GM12878 (cell line): ENCODE data around the gene MMRN1.

ENCODE experiments used
- EP300 ChIP-seq, 2 experiments: fragments of 150-350 bp in 1 of 2; IDR thresholded peaks; 2 replicates each; pipeline ENCODE4 v1.6.1; 2011 to 2012; ENCODE audit warnings: low read depth in 2 of 2, low read length in 2 of 2, borderline replicate concordance in 1 of 2, improper control_type of control experiment in 1 of 2, inconsistent platforms in 1 of 2; ENCODE audit not compliant: control insufficient read depth in 1 of 2
- ESRRA ChIP-seq: IDR thresholded peaks from 2 replicates; pipeline ENCODE4 v1.6.1; 2012; ENCODE audit warnings: mild to moderate bottlenecking, low read length, improper control_type of control experiment
- EZH2 ChIP-seq: IDR thresholded peaks from 2 replicates; pipeline ENCODE4 v1.6.1; 2012; ENCODE audit warnings: low read depth, mild to moderate bottlenecking, control low read depth, inconsistent platforms, low read length, borderline replicate concordance; ENCODE audit not compliant: control insufficient read depth
- FOS ChIP-seq: IDR thresholded peaks from 3 replicates; pipeline ENCODE4 v1.6.1; 2011; ENCODE audit warnings: borderline replicate concordance; ENCODE audit not compliant: insufficient read length; ENCODE audit errors: extremely low read depth
- NR2C2 ChIP-seq: IDR thresholded peaks from 2 replicates; pipeline ENCODE4 v1.6.1; 2011; ENCODE audit warnings: borderline replicate concordance, low read depth; ENCODE audit not compliant: control insufficient read depth, insufficient read length
- POLR2A ChIP-seq: IDR thresholded peaks from 2 replicates; pipeline ENCODE4 v1.6.1; 2011; ENCODE audit warnings: low read depth, mild to moderate bottlenecking, low read length
- POLR2AphosphoS5 ChIP-seq: IDR thresholded peaks from 2 replicates; pipeline ENCODE4 v1.6.1; 2011; ENCODE audit warnings: mild to moderate bottlenecking, low read length, inconsistent platforms
- RBBP5 ChIP-seq: fragments of 200-600 bp; sonication (generic); conservative IDR thresholded peaks from 2 replicates; pipeline ENCODE4 v1.6.1; 2016
- TAF1 ChIP-seq: IDR thresholded peaks from 2 replicates; pipeline ENCODE4 v1.6.1; 2011; ENCODE audit warnings: mild to moderate bottlenecking, low read depth, low read length, borderline replicate concordance
- YY1 ChIP-seq: IDR thresholded peaks from 2 replicates; pipeline ENCODE4 v1.6.1; 2011; ENCODE audit warnings: low read depth, mild to moderate bottlenecking, low read length
- TF ChIP-seq, protein P1 (sequence below), 3 experiments: IDR thresholded peaks in 2 of 3; conservative IDR thresholded peaks in 1 of 3; 2 replicates each; pipeline ENCODE4 v1.5.1; 2011; ENCODE audit warnings: low read depth in 3 of 3, low read length in 3 of 3, mild to moderate bottlenecking in 3 of 3, control low read depth in 2 of 3, moderate library complexity in 2 of 3, inconsistent platforms in 1 of 3, mixed read lengths in 1 of 3; ENCODE audit not compliant: control insufficient read depth in 2 of 3, insufficient read depth in 1 of 3; ENCODE audit errors: extremely low read depth in 1 of 3
- TF ChIP-seq, protein P2 (sequence below): IDR thresholded peaks from 2 replicates; pipeline ENCODE4 v1.6.1; 2012; ENCODE audit warnings: mild to moderate bottlenecking, low read depth, low read length
- TF ChIP-seq, protein P3 (sequence below): fragments of 450-650 bp; IDR thresholded peaks from 2 replicates; pipeline ENCODE4 v1.6.1; 2017; ENCODE audit warnings: antibody characterized with exemption, mild to moderate bottlenecking, moderate library complexity
- TF ChIP-seq, protein P4 (sequence below): fragments of 450-650 bp; IDR thresholded peaks from 2 replicates; pipeline ENCODE4 v1.6.1; 2016; ENCODE audit warnings: mild to moderate bottlenecking

DNA sequence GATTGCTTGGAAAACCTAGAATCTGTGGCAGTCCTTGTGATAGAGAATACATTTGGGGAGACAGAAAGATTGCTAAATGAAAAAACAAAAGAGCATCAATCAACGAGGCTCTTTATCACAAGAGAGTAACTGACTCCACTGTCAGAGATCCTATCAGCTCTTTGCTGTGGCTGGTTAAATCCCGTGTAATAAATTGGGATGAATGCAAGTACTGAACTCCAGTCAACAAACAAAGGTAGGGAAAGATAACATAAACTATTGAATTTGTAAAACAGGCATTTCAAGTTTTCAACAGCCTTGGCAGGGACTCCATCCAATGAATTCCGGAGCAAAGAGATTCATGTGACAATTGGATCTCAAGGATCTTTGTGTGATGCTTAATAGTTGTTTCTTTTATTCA is 21.3 kb downstream of the MMRN1 start:
- TF ChIP-seq, protein P1, sequence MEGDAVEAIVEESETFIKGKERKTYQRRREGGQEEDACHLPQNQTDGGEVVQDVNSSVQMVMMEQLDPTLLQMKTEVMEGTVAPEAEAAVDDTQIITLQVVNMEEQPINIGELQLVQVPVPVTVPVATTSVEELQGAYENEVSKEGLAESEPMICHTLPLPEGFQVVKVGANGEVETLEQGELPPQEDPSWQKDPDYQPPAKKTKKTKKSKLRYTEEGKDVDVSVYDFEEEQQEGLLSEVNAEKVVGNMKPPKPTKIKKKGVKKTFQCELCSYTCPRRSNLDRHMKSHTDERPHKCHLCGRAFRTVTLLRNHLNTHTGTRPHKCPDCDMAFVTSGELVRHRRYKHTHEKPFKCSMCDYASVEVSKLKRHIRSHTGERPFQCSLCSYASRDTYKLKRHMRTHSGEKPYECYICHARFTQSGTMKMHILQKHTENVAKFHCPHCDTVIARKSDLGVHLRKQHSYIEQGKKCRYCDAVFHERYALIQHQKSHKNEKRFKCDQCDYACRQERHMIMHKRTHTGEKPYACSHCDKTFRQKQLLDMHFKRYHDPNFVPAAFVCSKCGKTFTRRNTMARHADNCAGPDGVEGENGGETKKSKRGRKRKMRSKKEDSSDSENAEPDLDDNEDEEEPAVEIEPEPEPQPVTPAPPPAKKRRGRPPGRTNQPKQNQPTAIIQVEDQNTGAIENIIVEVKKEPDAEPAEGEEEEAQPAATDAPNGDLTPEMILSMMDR (IDR thresholded peaks at IDR 0.05 in 2 of 3, conservative IDR thresholded peaks at IDR 0.05 in 1 of 3; ENCODE audit: control insufficient read depth in 2 of 3, extremely low read depth in 1 of 3, insufficient read depth in 1 of 3, low read depth in 3 of 3, low read length in 3 of 3): no peak
- TF ChIP-seq RBBP5 (no peak), EP300 (IDR thresholded peaks at IDR 0.05; ENCODE audit: borderline replicate concordance in 1 of 2, control insufficient read depth in 1 of 2, low read depth in 2 of 2, low read length in 2 of 2) (no peak), YY1 (no peak), NR2C2 (no peak), FOS (no peak), ESRRA (no peak), EZH2 (no peak), TAF1 (no peak), POLR2AphosphoS5 (no peak), POLR2A (no peak)
- TF ChIP-seq, protein P2, sequence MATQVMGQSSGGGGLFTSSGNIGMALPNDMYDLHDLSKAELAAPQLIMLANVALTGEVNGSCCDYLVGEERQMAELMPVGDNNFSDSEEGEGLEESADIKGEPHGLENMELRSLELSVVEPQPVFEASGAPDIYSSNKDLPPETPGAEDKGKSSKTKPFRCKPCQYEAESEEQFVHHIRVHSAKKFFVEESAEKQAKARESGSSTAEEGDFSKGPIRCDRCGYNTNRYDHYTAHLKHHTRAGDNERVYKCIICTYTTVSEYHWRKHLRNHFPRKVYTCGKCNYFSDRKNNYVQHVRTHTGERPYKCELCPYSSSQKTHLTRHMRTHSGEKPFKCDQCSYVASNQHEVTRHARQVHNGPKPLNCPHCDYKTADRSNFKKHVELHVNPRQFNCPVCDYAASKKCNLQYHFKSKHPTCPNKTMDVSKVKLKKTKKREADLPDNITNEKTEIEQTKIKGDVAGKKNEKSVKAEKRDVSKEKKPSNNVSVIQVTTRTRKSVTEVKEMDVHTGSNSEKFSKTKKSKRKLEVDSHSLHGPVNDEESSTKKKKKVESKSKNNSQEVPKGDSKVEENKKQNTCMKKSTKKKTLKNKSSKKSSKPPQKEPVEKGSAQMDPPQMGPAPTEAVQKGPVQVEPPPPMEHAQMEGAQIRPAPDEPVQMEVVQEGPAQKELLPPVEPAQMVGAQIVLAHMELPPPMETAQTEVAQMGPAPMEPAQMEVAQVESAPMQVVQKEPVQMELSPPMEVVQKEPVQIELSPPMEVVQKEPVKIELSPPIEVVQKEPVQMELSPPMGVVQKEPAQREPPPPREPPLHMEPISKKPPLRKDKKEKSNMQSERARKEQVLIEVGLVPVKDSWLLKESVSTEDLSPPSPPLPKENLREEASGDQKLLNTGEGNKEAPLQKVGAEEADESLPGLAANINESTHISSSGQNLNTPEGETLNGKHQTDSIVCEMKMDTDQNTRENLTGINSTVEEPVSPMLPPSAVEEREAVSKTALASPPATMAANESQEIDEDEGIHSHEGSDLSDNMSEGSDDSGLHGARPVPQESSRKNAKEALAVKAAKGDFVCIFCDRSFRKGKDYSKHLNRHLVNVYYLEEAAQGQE: no peak
- TF ChIP-seq, protein P3, sequence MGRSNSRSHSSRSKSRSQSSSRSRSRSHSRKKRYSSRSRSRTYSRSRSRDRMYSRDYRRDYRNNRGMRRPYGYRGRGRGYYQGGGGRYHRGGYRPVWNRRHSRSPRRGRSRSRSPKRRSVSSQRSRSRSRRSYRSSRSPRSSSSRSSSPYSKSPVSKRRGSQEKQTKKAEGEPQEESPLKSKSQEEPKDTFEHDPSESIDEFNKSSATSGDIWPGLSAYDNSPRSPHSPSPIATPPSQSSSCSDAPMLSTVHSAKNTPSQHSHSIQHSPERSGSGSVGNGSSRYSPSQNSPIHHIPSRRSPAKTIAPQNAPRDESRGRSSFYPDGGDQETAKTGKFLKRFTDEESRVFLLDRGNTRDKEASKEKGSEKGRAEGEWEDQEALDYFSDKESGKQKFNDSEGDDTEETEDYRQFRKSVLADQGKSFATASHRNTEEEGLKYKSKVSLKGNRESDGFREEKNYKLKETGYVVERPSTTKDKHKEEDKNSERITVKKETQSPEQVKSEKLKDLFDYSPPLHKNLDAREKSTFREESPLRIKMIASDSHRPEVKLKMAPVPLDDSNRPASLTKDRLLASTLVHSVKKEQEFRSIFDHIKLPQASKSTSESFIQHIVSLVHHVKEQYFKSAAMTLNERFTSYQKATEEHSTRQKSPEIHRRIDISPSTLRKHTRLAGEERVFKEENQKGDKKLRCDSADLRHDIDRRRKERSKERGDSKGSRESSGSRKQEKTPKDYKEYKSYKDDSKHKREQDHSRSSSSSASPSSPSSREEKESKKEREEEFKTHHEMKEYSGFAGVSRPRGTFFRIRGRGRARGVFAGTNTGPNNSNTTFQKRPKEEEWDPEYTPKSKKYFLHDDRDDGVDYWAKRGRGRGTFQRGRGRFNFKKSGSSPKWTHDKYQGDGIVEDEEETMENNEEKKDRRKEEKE: no peak
- TF ChIP-seq, protein P4, sequence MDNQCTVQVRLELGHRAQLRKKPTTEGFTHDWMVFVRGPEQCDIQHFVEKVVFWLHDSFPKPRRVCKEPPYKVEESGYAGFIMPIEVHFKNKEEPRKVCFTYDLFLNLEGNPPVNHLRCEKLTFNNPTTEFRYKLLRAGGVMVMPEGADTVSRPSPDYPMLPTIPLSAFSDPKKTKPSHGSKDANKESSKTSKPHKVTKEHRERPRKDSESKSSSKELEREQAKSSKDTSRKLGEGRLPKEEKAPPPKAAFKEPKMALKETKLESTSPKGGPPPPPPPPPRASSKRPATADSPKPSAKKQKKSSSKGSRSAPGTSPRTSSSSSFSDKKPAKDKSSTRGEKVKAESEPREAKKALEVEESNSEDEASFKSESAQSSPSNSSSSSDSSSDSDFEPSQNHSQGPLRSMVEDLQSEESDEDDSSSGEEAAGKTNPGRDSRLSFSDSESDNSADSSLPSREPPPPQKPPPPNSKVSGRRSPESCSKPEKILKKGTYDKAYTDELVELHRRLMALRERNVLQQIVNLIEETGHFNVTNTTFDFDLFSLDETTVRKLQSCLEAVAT: no peak
